ENCODE results near the gene CEP128.

The CEP128 gene

DNA sequence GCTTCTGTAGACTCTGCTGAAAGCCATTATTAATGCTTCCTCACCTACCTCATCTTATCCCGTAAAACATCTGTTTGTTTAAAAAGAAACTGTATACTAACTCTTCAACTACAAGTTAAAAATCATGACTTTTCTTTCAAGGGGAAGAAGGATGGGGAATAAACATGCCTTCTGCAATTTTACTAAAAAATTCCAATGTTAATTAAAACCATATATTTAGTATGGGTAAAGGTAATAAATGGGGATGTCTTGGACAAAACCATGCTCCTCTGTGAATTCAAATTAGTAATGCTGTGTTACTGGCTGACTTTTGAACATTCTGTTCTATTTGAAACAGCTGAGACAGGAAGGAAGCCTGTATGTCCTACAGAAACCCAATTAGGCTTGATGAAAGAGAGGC lies 419.1 kb downstream of the CEP128 start:
- ATAC-seq (replicated peaks; ENCODE audit: extremely low read depth, poor library complexity, severe bottlenecking): no peak
- Mint-ChIP-seq H3K27me3 (no peaks in the 10 kb centered on the region), H3K36me3 (ENCODE audit: insufficient read depth) (peaks cover 3% of the 10 kb centered on the region), H3K4me3 (no peak overlapping the region), H3K27ac (ENCODE audit: low read depth) (no peak overlapping the region), H3K4me1 (no peaks in the 10 kb centered on the region), H3K9me3 (no peaks in the 10 kb centered on the region)
- DNase-seq (ENCODE audit: low spot score in 2 of 2): no peak

DNA sequence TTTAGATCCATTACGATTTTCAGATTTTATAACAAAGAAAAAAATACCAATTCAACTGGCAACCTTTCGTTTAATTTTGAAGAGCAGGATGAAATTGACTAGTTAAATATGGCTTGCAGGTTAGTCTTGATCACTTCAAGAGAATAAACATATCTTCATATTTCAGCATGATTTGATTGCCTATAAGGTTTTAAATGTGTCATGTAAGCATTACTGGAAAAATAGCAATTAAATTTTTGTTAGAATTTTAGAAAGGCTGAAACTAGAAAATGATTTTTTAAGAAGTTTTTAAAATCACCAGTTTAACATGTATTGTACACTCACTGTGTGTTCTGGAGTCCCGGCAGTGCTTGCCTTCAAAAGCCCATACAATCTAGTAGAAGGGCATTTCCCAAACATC lies 420.1 kb downstream of the CEP128 start:
- no peak for DNase-seq (ENCODE audit: low spot score in 2 of 2)
- no peak for ATAC-seq (replicated peaks; ENCODE audit: extremely low read depth, poor library complexity, severe bottlenecking)
- Mint-ChIP-seq H3K27ac (ENCODE audit: low read depth) (no peak overlapping the region), H3K9me3 (no peaks in the 10 kb centered on the region), H3K36me3 (ENCODE audit: insufficient read depth) (peaks cover 3% of the 10 kb centered on the region), H3K4me3 (no peak overlapping the region), H3K4me1 (no peaks in the 10 kb centered on the region), H3K27me3 (no peaks in the 10 kb centered on the region)

DNA sequence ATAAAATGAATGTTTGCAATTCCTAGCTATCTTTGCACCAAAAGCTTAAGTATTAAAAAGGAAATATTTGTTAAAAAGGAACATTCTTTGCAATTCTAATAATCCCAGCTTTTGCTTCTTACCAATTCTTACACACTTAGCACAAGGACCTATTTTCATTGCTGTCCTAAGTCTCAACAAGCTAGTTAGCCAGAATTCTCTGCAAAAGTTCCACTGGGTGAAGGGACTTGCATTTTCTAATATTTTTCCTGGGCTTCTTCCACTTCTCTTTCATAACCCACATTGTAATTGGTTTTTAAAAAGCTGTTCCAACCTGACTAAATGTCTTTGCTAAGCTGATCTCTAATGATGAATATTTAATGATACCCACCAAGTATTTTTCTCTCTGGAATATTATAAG lies 422.5 kb downstream of the CEP128 start:
- Mint-ChIP-seq H3K27me3 (no peaks in the 10 kb centered on the region), H3K4me3 (no peak overlapping the region), H3K27ac (ENCODE audit: low read depth) (no peak overlapping the region), H3K4me1 (no peaks in the 10 kb centered on the region), H3K36me3 (ENCODE audit: insufficient read depth) (no peaks in the 10 kb centered on the region), H3K9me3 (peaks cover 11% of the 10 kb centered on the region)
- no peak for ATAC-seq (replicated peaks; ENCODE audit: extremely low read depth, poor library complexity, severe bottlenecking)
- DNase-seq (ENCODE audit: low spot score in 2 of 2): no peak

DNA sequence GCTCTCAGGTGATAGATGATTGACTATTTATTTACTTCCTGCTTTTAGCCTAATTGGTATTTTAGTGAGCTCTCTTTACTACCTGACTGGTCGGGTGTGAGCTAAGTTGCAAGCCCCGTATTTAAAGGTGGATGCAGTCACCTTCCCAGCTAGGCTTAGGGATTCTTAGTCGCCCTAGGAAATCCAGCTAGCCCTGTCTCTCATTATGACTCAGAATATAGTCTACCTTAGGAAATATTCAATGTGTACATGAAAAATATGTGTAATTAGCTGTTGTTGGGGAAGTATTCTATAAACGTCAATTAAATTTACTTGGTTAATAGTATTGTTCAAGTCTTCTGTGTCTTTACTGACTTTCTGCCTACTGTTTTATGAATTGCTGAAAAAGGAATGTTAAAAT lies 423.4 kb downstream of the CEP128 start:
- ATAC-seq (replicated peaks; ENCODE audit: extremely low read depth, poor library complexity, severe bottlenecking): no peak
- H3K27me3 Mint-ChIP-seq: no peaks in the 10 kb centered on the region
- peaks cover 18% of the 10 kb centered on the region for H3K9me3 Mint-ChIP-seq
- H3K4me3 Mint-ChIP-seq: no peak overlapping the region
- H3K36me3 Mint-ChIP-seq (ENCODE audit: insufficient read depth): no peaks in the 10 kb centered on the region
- no peak overlapping the region for H3K27ac Mint-ChIP-seq (ENCODE audit: low read depth)
- DNase-seq (ENCODE audit: low spot score in 2 of 2): no peak
- H3K4me1 Mint-ChIP-seq: no peaks in the 10 kb centered on the region

DNA sequence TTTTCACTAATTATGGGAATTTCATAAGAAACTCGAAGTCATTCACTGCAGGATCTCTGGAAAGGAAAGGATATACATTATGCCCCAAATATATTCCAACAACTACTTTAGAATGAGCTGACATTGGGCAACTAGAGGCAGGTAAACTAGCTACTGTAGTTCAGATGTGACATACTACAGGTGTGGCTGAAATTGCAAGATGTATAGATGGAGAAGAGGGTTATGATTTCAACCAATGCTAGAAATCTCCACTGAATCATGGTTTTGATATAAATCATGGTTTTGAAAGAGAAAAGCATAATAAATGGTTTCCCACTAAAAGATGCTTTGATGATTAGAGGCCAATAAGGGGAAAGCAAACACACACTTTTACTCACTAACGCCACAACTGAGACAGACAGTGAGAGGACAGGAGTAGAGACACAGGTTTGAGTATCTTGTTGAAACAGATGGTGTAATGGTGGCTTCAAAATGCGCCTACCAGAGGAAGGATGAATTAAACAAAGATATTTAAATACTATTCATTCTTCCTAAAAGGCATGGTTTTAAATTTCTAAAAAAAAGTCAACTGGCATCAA lies 434.2 kb downstream of the CEP128 start:
- no peak for ATAC-seq (replicated peaks; ENCODE audit: extremely low read depth, poor library complexity, severe bottlenecking)
- no peaks in the 10 kb centered on the region for H3K4me1 Mint-ChIP-seq
- no peak for DNase-seq (ENCODE audit: low spot score in 2 of 2)
- no peaks in the 10 kb centered on the region for H3K27me3 Mint-ChIP-seq
- H3K36me3 Mint-ChIP-seq (ENCODE audit: insufficient read depth): peaks cover 2% of the 10 kb centered on the region
- no peak overlapping the region for H3K4me3 Mint-ChIP-seq
- no peak overlapping the region for H3K27ac Mint-ChIP-seq (ENCODE audit: low read depth)
- H3K9me3 Mint-ChIP-seq: peaks cover 5% of the 10 kb centered on the region

DNA sequence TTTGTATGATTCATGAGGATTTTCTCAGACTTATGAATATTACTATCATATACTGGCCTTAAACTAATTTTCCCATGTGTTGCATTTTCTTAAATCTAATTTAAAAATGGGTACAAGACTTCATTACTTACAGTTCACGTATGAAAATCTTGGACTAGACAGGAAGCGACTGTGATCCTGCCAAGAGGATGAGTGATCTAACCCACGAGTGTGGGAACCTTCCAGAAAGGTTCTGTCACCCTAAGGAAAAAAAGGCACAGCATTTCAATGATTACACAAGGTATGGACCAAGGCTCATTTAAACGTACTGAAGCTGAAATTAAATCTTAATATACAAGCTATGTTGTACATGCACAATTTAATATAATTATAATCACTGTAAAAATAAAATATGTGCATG lies 436.8 kb downstream of the CEP128 start:
- no peak for ATAC-seq (replicated peaks; ENCODE audit: extremely low read depth, poor library complexity, severe bottlenecking)
- Mint-ChIP-seq H3K4me3 (no peak overlapping the region), H3K27ac (ENCODE audit: low read depth) (no peak overlapping the region), H3K9me3 (no peaks in the 10 kb centered on the region), H3K36me3 (ENCODE audit: insufficient read depth) (peaks cover 2% of the 10 kb centered on the region), H3K4me1 (no peaks in the 10 kb centered on the region), H3K27me3 (no peaks in the 10 kb centered on the region)
- no peak for DNase-seq (ENCODE audit: low spot score in 2 of 2)

DNA sequence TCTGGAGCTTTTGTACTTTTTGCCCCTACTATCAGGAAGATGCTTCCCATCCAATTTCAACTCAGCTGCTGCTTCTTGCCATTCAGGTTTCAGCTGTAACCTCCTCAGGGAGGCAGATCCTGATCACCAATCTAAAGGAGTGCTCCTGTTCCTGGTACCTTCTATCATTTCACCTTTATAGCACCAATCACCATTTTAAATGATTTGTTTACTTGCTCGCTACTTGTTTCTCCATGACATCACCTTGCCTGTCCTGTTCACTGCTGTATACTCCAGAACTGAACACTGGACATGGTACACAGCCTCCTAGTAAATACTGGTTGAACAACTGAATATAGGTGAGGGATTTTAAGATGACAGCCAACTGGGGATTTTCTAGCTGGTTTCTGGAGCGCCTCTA lies 443.0 kb downstream of the CEP128 start:
- Mint-ChIP-seq H3K36me3 (ENCODE audit: insufficient read depth) (no peaks in the 10 kb centered on the region), H3K9me3 (no peaks in the 10 kb centered on the region), H3K27ac (ENCODE audit: low read depth) (no peak overlapping the region), H3K27me3 (no peaks in the 10 kb centered on the region), H3K4me1 (no peaks in the 10 kb centered on the region), H3K4me3 (no peak overlapping the region)
- no peak for ATAC-seq (replicated peaks; ENCODE audit: extremely low read depth, poor library complexity, severe bottlenecking)
- no peak for DNase-seq (ENCODE audit: low spot score in 2 of 2)

DNA sequence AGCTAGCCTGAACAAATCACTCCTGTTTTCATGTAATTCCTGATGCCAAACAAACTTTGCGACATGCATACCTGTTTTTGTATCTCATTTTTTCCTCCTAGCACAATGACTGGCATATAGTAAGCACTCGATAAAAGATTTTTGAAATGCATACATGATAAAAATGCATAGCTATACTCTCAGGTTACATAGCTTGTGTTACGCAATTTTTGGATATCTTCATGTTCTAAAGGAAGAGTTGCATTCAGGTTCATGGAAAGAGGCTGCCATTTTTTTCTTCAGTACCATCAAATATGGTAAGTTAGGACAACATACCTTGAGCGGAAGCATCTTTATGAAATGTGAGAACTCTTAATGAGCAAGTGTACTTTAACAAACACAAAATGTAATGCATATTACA lies 445.4 kb downstream of the CEP128 start:
- Mint-ChIP-seq H3K4me1 (peaks cover 8% of the 10 kb centered on the region), H3K9me3 (no peaks in the 10 kb centered on the region), H3K27me3 (no peaks in the 10 kb centered on the region), H3K4me3 (no peak overlapping the region), H3K27ac (ENCODE audit: low read depth) (no peak overlapping the region), H3K36me3 (ENCODE audit: insufficient read depth) (no peaks in the 10 kb centered on the region)
- ATAC-seq (replicated peaks; ENCODE audit: extremely low read depth, poor library complexity, severe bottlenecking) (no peak), DNase-seq (ENCODE audit: low spot score in 2 of 2) (no peak)

DNA sequence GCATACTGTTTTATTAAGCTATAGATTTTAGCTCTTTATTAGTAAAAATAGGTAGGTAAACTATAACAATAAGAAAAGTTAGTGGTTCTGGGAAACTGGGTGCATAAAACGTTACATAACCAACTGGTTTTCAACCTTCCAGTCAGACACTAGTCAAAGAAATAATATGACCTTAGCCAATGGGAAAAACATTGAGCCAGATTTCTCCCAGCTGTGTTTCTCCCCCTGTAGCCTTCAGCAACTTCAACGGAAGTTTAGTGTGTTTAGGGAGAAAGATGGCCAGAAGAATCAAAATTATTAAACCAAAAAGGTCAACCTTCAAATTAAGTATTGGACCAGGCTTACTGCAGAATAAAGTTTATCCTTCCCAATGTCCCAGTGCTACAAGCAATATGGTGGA lies 446.8 kb downstream of the CEP128 start:
- Mint-ChIP-seq H3K4me3 (no peak overlapping the region), H3K4me1 (peaks cover 10% of the 10 kb centered on the region), H3K36me3 (ENCODE audit: insufficient read depth) (no peaks in the 10 kb centered on the region), H3K27ac (ENCODE audit: low read depth) (no peak overlapping the region), H3K9me3 (no peaks in the 10 kb centered on the region), H3K27me3 (no peaks in the 10 kb centered on the region)
- no peak for ATAC-seq (replicated peaks; ENCODE audit: extremely low read depth, poor library complexity, severe bottlenecking)
- DNase-seq (ENCODE audit: low spot score in 2 of 2): no peak

DNA sequence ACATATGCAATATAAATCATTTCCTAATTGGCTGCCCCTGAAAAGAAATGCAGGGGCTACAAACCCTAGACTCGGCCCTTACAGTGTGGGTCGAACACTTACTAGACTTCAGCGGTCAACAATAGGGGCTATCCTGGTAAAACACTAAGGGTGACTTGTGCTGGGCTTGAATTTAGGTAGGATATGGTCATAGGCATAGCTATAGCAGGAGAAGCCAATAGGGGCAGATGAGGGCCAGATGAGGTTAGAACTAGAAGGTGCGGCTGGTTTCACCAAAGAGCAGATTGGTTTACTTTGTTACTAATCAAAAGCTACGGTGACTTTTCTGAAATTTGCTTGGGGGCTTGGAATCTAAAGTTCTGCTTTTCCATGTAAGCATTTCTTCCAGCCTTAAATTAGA lies 447.9 kb downstream of the CEP128 start:
- Mint-ChIP-seq H3K9me3 (no peaks in the 10 kb centered on the region), H3K36me3 (ENCODE audit: insufficient read depth) (no peaks in the 10 kb centered on the region), H3K27me3 (no peaks in the 10 kb centered on the region), H3K4me1 (peaks cover 10% of the 10 kb centered on the region), H3K4me3 (no peak overlapping the region), H3K27ac (ENCODE audit: low read depth) (no peak overlapping the region)
- DNase-seq (ENCODE audit: low spot score in 2 of 2): no peak
- ATAC-seq (replicated peaks; ENCODE audit: extremely low read depth, poor library complexity, severe bottlenecking): no peak

DNA sequence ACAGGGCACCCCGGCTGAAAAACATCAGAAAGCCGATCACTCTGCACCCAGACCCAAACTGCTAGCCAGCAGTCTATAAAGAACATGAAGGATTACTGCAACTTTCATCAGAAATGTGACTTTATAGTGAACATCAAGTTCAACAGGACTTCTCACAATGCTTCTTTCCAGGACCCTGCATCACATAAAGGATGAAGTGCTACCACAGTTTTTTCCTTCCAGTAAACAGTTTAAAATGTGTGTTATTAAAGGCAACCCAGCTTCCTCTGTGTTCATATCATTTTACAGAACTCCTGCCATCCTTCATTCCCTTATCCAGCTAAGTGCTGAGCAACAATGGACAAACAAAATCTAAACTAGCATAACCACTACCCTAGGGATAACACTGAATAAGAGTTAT lies 449.9 kb downstream of the CEP128 start:
- H3K4me1 Mint-ChIP-seq: peaks cover 10% of the 10 kb centered on the region
- DNase-seq (ENCODE audit: low spot score in 2 of 2) (no peak), ATAC-seq (replicated peaks; ENCODE audit: extremely low read depth, poor library complexity, severe bottlenecking) (no peak)
- no peaks in the 10 kb centered on the region for H3K27me3 Mint-ChIP-seq
- peak overlapping the region; percentile 1 for H3K27ac Mint-ChIP-seq (ENCODE audit: low read depth)
- no peak overlapping the region for H3K4me3 Mint-ChIP-seq
- no peaks in the 10 kb centered on the region for H3K9me3 Mint-ChIP-seq
- peaks cover 2% of the 10 kb centered on the region for H3K36me3 Mint-ChIP-seq (ENCODE audit: insufficient read depth)

DNA sequence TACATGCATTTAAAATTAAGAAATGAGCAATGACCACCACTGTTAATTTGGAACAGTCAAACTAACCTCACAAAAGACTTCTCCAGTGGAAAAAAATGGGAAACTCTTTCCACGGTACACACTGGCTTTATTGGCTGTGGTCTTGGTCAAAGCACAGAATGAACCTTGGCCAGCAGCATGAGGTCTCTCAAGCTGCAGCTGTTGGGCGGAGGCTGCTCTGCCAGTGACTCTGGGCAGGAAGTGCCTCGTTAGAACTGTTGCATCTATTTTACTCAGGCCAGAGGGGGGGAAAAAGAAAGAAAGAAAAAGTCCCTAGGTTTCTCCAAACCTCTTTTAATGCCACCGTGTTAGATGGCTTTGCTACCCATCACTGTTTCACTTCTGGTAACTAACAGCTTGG lies 450.4 kb downstream of the CEP128 start:
- Mint-ChIP-seq H3K27ac (ENCODE audit: low read depth) (peak overlapping the region; percentile 1), H3K4me1 (peaks cover 10% of the 10 kb centered on the region), H3K27me3 (no peaks in the 10 kb centered on the region), H3K4me3 (no peak overlapping the region), H3K9me3 (no peaks in the 10 kb centered on the region), H3K36me3 (ENCODE audit: insufficient read depth) (peaks cover 2% of the 10 kb centered on the region)
- no peak for ATAC-seq (replicated peaks; ENCODE audit: extremely low read depth, poor library complexity, severe bottlenecking)
- DNase-seq (ENCODE audit: low spot score in 2 of 2): no peak

DNA sequence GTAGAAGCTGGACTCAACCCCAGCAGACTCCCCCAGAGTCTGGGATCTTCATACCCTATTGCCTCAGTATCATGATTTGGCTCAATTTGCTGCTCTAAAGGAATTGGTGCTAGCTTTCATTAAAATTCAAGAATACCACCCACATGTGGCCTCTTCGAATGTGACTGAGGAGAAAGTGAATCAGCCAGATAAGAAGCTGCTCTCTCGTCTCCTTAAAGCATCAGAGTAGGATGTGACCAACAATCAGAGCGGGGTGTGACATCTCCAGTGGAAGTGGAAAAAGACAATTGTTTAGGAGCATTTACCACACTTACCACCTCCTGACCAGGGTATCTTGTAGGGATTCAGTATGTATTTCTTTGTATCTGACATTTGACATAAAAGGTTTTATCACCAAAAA lies 452.0 kb downstream of the CEP128 start:
- Mint-ChIP-seq H3K4me3 (no peak overlapping the region), H3K9me3 (no peaks in the 10 kb centered on the region), H3K27ac (ENCODE audit: low read depth) (no peak overlapping the region), H3K27me3 (no peaks in the 10 kb centered on the region), H3K4me1 (peaks cover 10% of the 10 kb centered on the region), H3K36me3 (ENCODE audit: insufficient read depth) (peaks cover 2% of the 10 kb centered on the region)
- no peak for DNase-seq (ENCODE audit: low spot score in 2 of 2)
- ATAC-seq (replicated peaks; ENCODE audit: extremely low read depth, poor library complexity, severe bottlenecking): no peak

DNA sequence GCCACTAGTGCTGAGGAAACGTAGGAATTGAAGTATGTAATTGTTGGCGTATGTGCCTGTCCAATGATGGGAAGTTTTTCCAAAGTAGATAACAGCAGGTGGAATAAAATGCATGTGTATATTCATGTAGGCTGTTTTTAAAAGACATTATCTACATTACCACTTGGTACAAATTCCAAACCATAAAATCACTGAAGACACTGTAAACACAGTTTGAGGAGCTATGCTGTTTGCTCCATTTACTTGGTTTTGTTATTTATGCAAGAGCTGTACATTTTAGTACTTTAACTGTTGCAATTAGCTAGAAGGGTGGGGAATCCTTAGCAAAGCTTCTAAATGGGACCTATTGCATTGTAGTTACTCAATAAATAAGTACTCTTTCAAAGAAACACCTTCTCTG lies 455.8 kb downstream of the CEP128 start:
- ATAC-seq (replicated peaks; ENCODE audit: extremely low read depth, poor library complexity, severe bottlenecking) (no peak), DNase-seq (ENCODE audit: low spot score in 2 of 2) (no peak)
- peaks cover 2% of the 10 kb centered on the region for H3K36me3 Mint-ChIP-seq (ENCODE audit: insufficient read depth)
- no peak overlapping the region for H3K4me3 Mint-ChIP-seq
- H3K27me3 Mint-ChIP-seq: no peaks in the 10 kb centered on the region
- no peaks in the 10 kb centered on the region for H3K9me3 Mint-ChIP-seq
- H3K4me1 Mint-ChIP-seq: no peaks in the 10 kb centered on the region
- no peak overlapping the region for H3K27ac Mint-ChIP-seq (ENCODE audit: low read depth)
